Progenitor cell of endocrine pancreas (in vitro differentiated cells): Measurements from ENCODE around the gene SYNGR4. TPM values are rescaled to one million over a fixed set of nuclear protein-coding genes. Genes with fewer than 3 reads are reported as not detected.

Experiments used
- DNase-seq: peaks from one replicate; pipeline ENCODE4 v3.0.0; 2021; ENCODE audit warnings: low spot score; ENCODE audit not compliant: unreplicated experiment
- H3K27ac Mint-ChIP-seq: 2 replicates; pipeline ENCODE4 v1.8.0; 2021; ENCODE audit warnings: mild to moderate bottlenecking, moderate library complexity, mixed read lengths
- H3K27me3 Mint-ChIP-seq: 2 replicates; pipeline ENCODE4 v1.8.0; 2021; ENCODE audit warnings: mixed read lengths
- H3K36me3 Mint-ChIP-seq: 2 replicates; pipeline ENCODE4 v1.8.0; 2022; ENCODE audit warnings: mixed read lengths; ENCODE audit not compliant: insufficient read depth
- H3K4me1 Mint-ChIP-seq: 2 replicates; pipeline ENCODE4 v1.8.0; 2021; ENCODE audit warnings: low read depth, mixed read lengths
- H3K4me3 Mint-ChIP-seq: 2 replicates; pipeline ENCODE4 v1.8.0; 2021; ENCODE audit warnings: low read depth, mild to moderate bottlenecking, moderate library complexity, mixed read lengths
- H3K9me3 Mint-ChIP-seq: 2 replicates; pipeline ENCODE4 v1.8.0; 2021; ENCODE audit warnings: low read depth, mixed read lengths
- CTCF ChIP-seq: fragments of 200-600 bp; sonication (generic); IDR thresholded peaks from one replicate; pipeline ENCODE4 v1.5.0; 2021; ENCODE audit warnings: antibody characterized with exemption, mild to moderate bottlenecking; ENCODE audit not compliant: unreplicated experiment
- total RNA-seq: library from RNA; stranded (reverse); gene quantifications from 2 replicates; pipeline ENCODE4 v1.2.1, GENCODE V29; 2021

Gene SYNGR4
- total RNA-seq, 1 donor from 2014 or later, result not detected

- Mint-ChIP-seq H3K27ac (no peak overlapping the region), H3K36me3 (no peaks in the 10 kb centered on the region), H3K4me3 (peak overlapping the region; percentile 35), H3K9me3 (peaks cover 2% of the 10 kb centered on the region), H3K27me3 (peaks cover 50% of the 10 kb centered on the region), H3K4me1 (peaks cover 5% of the 10 kb centered on the region)
- DNase-seq, result peak; percentile 51
- no peak for TF ChIP-seq CTCF
These were observed 34.4 kb downstream of the SYNGR4 start for GRCh38 chr19:48398375-48399235.

DNA sequence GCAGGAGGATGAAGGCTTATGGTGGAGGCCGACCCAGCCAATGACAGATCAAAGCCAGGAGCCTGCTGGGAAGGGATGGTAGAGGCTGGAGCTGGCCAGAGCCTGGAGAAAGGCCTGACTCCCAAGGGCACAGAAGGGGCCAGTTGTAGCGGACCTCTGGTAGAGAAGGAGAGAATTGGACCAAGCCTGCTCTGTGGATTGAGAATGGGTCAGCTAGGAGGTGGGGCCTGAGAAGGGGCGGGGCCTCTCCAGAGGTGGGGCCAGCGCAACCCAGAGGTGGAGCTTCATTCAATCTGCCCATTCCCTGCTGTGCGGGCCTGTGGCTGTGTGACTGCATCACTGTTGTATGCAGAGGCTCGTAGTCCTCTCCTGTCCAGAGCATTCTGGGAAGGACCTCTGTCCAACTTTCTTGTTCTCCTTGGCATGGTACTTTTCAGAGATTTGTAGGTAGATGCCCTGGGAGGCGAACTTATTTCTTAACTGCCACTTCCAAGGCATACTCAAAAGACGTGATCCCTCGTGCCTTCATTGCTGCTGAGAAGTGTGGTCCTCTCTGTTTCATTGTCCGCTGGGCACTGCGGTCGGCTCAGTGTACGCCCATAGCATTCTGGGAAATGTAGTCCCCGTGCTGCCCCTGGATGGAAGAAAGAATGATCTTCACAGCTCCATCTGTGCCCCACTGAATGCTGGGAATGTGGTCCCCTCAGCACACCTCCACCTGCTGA lies 36.0 kb downstream of the SYNGR4 start:
- TF ChIP-seq CTCF, result no peak
- Mint-ChIP-seq H3K9me3 (peaks cover 2% of the 10 kb centered on the region), H3K4me1 (peaks cover 2% of the 10 kb centered on the region), H3K4me3 (peak overlapping the region; percentile 60), H3K36me3 (no peaks in the 10 kb centered on the region), H3K27ac (peak overlapping the region; percentile 60), H3K27me3 (peaks cover 37% of the 10 kb centered on the region)
- DNase-seq, result no peak

DNA sequence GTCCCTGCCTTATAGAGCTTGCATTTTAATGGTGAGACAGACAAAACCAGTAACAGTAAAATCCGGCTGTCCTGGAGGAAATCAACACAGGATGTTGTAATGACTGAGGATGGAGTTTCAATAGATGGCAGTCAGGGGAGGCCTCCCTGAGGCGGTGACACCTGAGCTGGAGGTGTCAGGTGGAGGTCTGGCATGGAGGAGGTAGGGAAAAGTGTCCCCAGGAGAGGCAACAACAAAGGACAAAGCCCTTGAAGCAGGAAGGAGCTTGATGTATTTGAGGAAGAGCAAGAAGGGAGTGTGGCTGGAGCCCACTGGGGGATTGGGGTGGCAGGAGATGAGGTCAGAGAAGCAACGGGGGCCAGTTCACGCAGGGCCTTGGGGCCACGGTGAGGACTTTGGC lies 37.1 kb downstream of the SYNGR4 start:
- Mint-ChIP-seq H3K27me3 (peaks cover 31% of the 10 kb centered on the region), H3K36me3 (no peaks in the 10 kb centered on the region), H3K9me3 (peaks cover 2% of the 10 kb centered on the region), H3K4me1 (peaks cover 4% of the 10 kb centered on the region), H3K27ac (no peak overlapping the region), H3K4me3 (no peak overlapping the region)
- no peak for TF ChIP-seq CTCF
- no peak for DNase-seq

GRCh38 chr19:48403606-48404005 lies 39.4 kb downstream of the SYNGR4 start:
- H3K27me3 Mint-ChIP-seq, result peaks cover 15% of the 10 kb centered on the region
- peak overlapping the region; percentile 34 for H3K27ac Mint-ChIP-seq
- H3K36me3 Mint-ChIP-seq, result no peaks in the 10 kb centered on the region
- H3K9me3 Mint-ChIP-seq, result peaks cover 2% of the 10 kb centered on the region
- H3K4me1 Mint-ChIP-seq, result peaks cover 11% of the 10 kb centered on the region
- DNase-seq, result no peak
- no peak overlapping the region for H3K4me3 Mint-ChIP-seq
- no peak for TF ChIP-seq CTCF

GRCh38 chr19:48405010-48405659 lies 41.0 kb downstream of the SYNGR4 start:
- Mint-ChIP-seq H3K27me3 (peaks cover 7% of the 10 kb centered on the region), H3K9me3 (no peaks in the 10 kb centered on the region), H3K36me3 (no peaks in the 10 kb centered on the region), H3K27ac (no peak overlapping the region), H3K4me3 (no peak overlapping the region), H3K4me1 (peaks cover 11% of the 10 kb centered on the region)
- no peak for TF ChIP-seq CTCF
- DNase-seq, result no peak
